ENCODE data around the gene MXI1. TPM values are rescaled to one million over a fixed set of nuclear protein-coding genes. Genes with fewer than 3 reads are reported as not detected.
"Not testable (repeated sequence)": the region's sequence is repeated elsewhere in the genome, so short reads cannot be mapped to it uniquely, and the experiment has no call there.

The MXI1 gene
- polyA plus RNA-seq, 1 donor from 2014 or later: 13.9 TPM

DNA sequence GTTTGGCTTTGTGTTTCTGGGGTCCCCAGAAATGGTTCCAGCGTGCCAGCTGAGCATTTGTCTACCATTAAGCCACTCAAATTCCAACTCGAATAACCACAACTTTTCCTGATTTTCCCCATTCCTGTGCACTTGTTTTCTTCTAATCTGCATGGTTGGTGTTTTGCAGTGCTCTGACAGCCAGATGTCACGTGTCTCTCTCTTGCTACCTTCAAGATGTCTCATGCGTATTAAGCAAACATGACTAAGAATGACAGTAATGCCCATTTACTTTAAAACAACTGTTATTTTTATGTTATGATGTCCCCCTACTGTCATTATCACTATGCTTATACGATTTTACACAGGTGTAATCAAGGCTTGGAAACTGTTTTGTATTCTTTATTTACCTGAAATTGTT, 35.2 kb upstream of the MXI1 start:
- peaks cover 59% of the 10 kb centered on the region for H3K27me3 Mint-ChIP-seq
- H3K4me1 Mint-ChIP-seq: peaks cover 0 to 19% (median 7%) of the 10 kb centered on the region in 3 donors
- H3K4me3 Mint-ChIP-seq: no peak overlapping the region

DNA sequence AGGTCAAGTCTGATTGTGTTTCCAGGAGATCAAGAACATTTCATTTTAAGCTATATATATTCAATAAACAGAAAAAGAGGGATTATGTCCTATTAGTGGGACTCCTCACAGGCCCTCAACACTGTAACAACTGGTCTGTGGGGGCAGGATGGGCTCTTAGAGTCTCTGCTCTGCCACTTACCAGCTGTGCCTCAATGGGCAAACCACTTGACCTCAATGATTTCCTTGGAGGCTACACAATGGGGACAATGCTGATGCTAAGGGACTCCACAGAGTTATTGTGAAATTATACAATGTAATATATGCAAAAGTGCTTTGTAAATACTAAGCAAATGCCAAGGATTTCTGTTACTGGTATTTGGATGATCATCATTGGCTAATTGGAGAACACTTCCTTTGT, 33.2 kb upstream of the MXI1 start:
- H3K27me3 Mint-ChIP-seq: peaks cover 53% of the 10 kb centered on the region
- no peaks in the 10 kb centered on the region for H3K36me3 Mint-ChIP-seq
- H3K4me3 Mint-ChIP-seq: no peak overlapping the region
- no peak overlapping the region for H3K27ac Mint-ChIP-seq
- H3K4me1 Mint-ChIP-seq: peaks cover 2 to 10% (median 7%) of the 10 kb centered on the region in 3 donors
- H3K9me3 Mint-ChIP-seq: no peaks in the 10 kb centered on the region

More for the DNA sequence above, 35.2 kb upstream of the MXI1 start:
- Mint-ChIP-seq H3K9me3 (no peaks in the 10 kb centered on the region), H3K27ac (no peak overlapping the region), H3K36me3 (no peaks in the 10 kb centered on the region)

DNA sequence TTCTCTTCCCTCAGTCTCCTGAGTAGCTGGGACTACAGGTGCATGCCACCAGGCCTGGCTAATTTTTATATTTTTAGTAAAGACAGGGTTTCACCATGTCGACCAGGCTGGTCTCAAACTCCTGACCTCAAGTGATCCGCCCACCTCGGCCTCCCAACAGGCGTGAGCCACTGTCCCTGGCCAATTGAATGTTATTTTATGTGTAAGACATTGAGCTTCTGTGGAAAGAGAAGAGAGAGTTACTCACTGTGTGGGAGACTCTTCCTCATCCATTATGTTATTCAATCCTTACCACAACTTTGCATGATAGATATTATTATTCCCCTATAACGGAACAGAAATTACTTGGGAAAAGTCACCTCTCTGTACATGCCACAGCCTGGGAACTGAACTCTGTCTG, 32.6 kb upstream of the MXI1 start:
- H3K27ac Mint-ChIP-seq: no peak overlapping the region

DNA sequence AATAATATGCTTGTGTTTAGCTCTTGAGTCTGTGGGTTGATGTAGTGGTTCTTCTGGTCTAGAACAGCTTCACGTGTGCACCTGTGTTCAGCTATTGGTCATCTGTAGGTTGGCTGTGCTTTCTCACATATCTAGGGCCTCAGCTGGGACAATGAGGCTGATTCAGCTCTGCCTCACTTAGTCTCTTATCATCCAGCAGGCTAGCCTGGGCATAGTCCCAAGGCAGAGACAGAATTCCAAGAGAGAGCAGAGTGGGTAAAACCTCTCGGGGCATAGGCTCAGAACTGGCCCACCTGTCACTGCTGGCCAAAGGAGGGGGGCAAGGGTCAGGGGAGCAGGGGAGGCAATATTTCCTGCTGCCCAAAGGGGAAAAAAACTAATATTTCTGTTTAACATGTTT, 32.0 kb upstream of the MXI1 start:
- H3K27me3 Mint-ChIP-seq: peaks cover 48% of the 10 kb centered on the region
- H3K4me1 Mint-ChIP-seq: peaks cover 2 to 10% (median 7%) of the 10 kb centered on the region in 3 donors

More for the DNA sequence above, 32.6 kb upstream of the MXI1 start:
- Mint-ChIP-seq H3K27me3 (peaks cover 52% of the 10 kb centered on the region), H3K4me3 (no peak overlapping the region), H3K9me3 (no peaks in the 10 kb centered on the region), H3K36me3 (no peaks in the 10 kb centered on the region), H3K4me1 (peaks cover 2 to 10% (median 7%) of the 10 kb centered on the region in 3 donors)

DNA sequence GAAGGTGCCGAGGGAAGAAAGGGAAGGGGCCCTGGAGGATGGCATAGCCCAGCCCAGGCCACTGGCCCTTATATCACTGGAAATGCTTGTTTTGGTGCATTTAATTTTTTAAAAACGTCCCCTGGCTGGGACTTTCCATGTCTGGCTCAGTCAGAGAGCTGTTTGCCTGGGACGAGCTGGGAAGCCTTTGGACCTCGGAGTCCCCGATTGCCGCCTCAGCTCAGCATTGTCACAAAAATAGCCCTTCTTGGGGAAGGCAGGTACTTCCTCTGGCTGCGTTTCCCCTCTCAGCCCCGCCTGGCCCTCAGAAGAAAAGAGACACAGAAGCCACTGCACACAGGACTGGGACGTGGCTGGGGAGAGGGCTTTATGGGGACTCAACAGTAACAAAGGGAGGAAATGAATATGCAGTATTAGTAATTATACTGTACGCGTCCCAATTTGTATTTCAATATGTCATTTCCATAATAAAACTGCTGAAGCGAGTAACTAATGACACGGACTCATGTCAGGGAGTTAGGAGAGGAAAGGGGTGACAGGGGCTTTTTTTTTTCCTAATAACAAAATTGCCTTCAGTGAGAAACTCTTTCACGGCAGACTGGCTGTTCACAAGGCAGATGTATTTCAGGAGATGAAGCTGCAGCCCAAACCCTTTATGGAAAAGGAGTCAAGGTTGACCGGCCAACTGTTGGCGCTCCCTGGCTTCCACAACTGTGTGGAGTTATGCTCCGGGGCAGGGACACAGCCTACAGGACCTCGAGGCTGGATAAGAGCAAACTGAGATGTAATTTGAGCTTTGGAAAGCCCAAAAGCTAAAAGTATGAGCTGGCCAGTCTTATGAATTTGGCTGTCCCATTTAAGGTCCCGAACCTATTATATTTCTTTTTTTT, 31.0 kb upstream of the MXI1 start:
- H3K27me3 Mint-ChIP-seq: peaks cover 44% of the 10 kb centered on the region
- no peaks in the 10 kb centered on the region for H3K9me3 Mint-ChIP-seq
- H3K4me3 Mint-ChIP-seq: no peak overlapping the region
- peaks cover 2 to 6% (median 3%) of the 10 kb centered on the region in 3 donors for H3K4me1 Mint-ChIP-seq
- H3K36me3 Mint-ChIP-seq: no peaks in the 10 kb centered on the region
- no peak overlapping the region for H3K27ac Mint-ChIP-seq

More for the DNA sequence above, 32.0 kb upstream of the MXI1 start:
- Mint-ChIP-seq H3K36me3 (no peaks in the 10 kb centered on the region), H3K9me3 (no peaks in the 10 kb centered on the region), H3K27ac (no peak overlapping the region), H3K4me3 (no peak overlapping the region)

DNA sequence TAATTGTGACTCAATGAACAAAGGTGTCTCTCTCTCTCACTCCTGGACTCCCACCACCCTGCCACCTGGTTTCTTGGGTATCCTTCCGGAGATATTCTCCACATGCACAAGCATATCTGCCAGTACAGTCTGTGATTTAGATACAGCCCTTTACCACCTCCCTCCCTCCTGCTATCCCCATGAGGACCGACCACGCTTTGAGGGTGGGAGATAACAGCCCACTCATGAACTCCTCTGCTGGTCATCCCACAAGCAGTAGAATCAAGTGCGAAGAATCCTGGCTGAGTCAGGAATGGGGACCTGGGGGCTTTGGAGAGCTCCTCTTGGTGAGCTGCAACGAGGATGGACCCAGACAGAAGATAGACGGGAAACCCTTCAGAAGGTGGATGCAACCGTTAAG, 28.2 kb upstream of the MXI1 start:
- no peak overlapping the region for H3K4me3 Mint-ChIP-seq
- peaks cover 2 to 6% (median 3%) of the 10 kb centered on the region in 3 donors for H3K4me1 Mint-ChIP-seq
- no peaks in the 10 kb centered on the region for H3K36me3 Mint-ChIP-seq
- peaks cover 32% of the 10 kb centered on the region for H3K27me3 Mint-ChIP-seq
- H3K27ac Mint-ChIP-seq: peak overlapping the region in 1 of 3 donors; percentile 13
- H3K9me3 Mint-ChIP-seq: no peaks in the 10 kb centered on the region

DNA sequence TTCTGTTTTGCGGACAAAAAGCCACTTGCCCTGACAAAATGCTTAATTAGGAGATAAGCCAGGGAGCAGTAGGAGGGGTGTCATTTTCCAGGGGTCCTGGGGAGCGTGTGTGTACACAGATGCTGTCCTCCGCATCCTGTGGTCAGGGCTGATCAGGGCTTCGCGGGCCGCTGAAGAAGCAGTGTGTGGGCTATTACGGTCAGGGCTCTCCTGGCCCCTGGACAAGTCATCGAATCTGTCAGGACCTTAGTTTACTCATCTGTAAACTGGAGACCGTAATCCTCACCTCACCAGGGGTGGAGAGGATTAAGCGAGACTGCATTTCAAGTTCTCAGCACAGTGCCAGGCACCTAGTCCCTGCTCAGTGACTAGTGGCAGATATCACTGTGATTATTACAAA, 26.0 kb upstream of the MXI1 start:
- no peaks in the 10 kb centered on the region for H3K9me3 Mint-ChIP-seq

DNA sequence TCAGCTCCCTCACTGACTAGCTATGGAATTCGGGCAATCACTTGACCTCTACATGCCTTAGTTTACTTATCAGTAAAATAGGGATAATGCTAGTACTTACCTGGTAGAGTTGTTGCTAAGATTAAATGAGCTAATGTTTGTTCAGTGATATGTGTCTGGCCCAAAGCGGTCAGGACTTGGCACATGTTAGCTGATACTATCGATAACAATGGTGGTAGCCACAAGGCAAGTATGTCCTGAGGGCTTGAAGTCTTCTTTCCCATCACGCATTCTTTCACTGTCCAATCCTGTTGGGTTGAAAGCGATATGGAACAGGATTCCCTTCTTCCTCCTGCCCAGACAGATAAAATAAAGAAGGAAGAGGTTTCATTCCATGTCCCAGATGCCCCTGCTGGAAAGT, 25.5 kb upstream of the MXI1 start:
- Mint-ChIP-seq H3K4me3 (no peak overlapping the region), H3K36me3 (no peaks in the 10 kb centered on the region), H3K27me3 (peaks cover 17% of the 10 kb centered on the region), H3K27ac (no peak overlapping the region), H3K4me1 (peaks cover 0 to 2% (median 0%) of the 10 kb centered on the region in 3 donors), H3K9me3 (no peaks in the 10 kb centered on the region)

More for the DNA sequence above, 26.0 kb upstream of the MXI1 start:
- H3K36me3 Mint-ChIP-seq: no peaks in the 10 kb centered on the region
- H3K27me3 Mint-ChIP-seq: peaks cover 19% of the 10 kb centered on the region
- no peak overlapping the region for H3K27ac Mint-ChIP-seq
- H3K4me3 Mint-ChIP-seq: no peak overlapping the region
- peaks cover 0 to 2% (median 2%) of the 10 kb centered on the region in 3 donors for H3K4me1 Mint-ChIP-seq

DNA sequence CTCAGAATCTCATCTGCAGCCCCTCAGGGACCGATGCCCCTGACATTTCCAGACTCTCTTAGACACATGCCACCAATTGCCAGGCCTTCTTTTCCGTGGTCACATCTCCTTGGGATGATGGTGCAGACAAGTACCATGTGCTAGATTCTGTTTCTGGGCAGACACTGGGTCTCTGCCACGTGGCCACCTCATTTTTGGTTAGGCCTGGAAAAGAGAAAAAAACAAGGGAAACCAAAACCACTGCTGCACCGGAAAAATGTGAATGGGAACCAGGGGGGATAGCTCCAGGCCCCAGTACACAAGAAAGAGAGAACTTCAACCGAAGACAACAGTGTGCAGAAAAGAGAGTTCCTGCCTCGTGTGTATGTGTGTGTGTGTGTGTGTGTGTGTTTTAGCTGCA, 23.0 kb upstream of the MXI1 start:
- Mint-ChIP-seq H3K36me3 (no peaks in the 10 kb centered on the region), H3K27me3 (peaks cover 4% of the 10 kb centered on the region), H3K4me3 (no peak overlapping the region), H3K27ac (no peak overlapping the region), H3K4me1 (no peaks in the 10 kb centered on the region), H3K9me3 (no peaks in the 10 kb centered on the region)

DNA sequence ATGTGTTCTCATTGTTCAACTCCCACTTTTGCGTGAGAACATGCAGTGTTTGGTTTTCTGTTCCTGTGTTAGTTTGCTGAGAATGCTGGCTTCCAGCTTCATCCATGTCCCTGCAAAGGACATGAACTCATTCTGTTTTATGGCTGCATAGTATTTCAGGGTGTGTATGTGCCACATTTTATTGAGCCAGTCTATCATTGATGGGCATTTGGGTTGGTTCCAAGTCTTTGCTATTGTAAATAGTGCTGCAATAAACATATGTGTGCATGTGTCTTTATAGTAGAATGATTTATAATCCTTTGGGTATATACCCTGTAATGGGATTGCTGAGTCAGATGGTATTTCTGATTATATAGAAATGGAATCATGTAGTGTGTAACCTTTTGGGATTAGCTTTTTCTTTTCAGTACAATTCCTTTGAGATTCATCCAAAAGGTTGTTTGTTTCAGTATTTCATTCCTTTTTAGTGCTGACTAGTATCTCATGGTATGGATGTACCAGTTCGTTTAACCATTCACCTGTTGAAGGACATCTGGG, 21.7 kb upstream of the MXI1 start:
- H3K4me1 Mint-ChIP-seq, H3K27ac Mint-ChIP-seq, H3K36me3 Mint-ChIP-seq, H3K9me3 Mint-ChIP-seq, H3K4me3 Mint-ChIP-seq, H3K27me3 Mint-ChIP-seq: not testable (repeated sequence)

DNA sequence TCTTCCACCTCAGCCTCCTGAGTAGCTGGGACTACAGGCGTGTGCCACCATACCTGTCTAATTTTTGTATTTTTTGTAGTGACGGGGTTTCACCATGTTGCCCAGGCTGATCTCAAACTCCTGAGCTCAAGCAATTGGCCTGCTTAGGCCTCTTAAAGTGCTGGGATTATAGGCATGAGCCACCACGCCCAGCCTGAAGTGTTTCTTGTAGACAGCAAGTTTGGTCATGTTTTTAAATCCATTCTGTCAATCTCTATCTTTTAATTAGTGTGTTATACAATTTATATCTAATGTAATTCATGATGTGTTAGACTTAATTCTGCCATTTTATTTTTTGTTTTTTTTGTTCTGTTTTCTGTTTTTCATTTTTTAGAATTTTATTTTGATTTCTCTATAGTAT, 17.2 kb upstream of the MXI1 start:
- Mint-ChIP-seq H3K27ac (no peak overlapping the region), H3K36me3 (peaks cover 2% of the 10 kb centered on the region), H3K4me1 (peaks cover 0 to 2% (median 0%) of the 10 kb centered on the region in 3 donors), H3K9me3 (peaks cover 2 to 3% (median 3%) of the 10 kb centered on the region in 3 donors), H3K27me3 (peaks cover 17% of the 10 kb centered on the region), H3K4me3 (no peak overlapping the region)

DNA sequence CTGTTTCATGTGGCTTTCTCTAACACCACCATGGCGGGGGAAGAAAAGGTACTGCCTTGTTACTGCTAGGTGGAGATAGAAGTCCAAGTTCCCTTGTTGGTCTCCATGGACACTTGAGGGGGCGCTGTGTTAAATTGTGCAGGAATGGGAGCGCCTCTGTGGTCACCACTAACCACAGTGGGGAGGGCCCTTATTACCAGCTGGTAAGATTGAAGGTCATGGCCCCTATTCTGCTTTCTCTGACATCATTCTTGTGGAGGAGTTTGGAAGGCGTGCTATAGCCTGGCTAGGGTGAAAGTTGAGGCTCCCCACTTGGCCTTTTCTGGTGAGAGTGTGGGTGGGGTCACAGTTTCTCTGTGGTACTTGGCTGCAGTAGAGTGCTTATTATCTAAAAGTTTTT, 14.9 kb upstream of the MXI1 start:
- Mint-ChIP-seq H3K4me3 (no peak overlapping the region), H3K36me3 (peaks cover 2% of the 10 kb centered on the region), H3K27ac (no peak overlapping the region), H3K4me1 (peaks cover 0 to 2% (median 0%) of the 10 kb centered on the region in 3 donors), H3K27me3 (peaks cover 25% of the 10 kb centered on the region), H3K9me3 (peaks cover 2 to 3% (median 3%) of the 10 kb centered on the region in 3 donors)

DNA sequence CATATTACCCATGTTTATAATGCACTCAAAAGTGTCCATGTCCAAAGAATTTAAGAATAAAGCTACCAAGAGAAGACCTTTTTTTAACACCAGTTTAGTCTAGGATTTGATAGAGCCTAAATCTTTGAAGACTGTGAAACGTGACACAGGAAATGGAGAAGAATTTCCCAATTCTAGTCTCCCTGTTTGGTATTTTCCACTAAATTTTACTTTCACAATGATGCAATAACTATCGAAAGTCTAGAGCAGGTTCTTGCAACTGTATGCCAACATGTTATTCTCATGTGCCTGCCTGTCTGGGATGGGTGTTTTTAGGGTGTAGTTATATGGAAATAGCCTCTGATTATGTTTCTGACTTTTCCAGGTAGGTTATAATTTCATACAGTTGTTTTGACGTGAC, 6.9 kb upstream of the MXI1 start:
- H3K9me3 Mint-ChIP-seq: no peaks in the 10 kb centered on the region
- H3K27me3 Mint-ChIP-seq: peaks cover 27% of the 10 kb centered on the region
- H3K4me3 Mint-ChIP-seq: no peak overlapping the region
- H3K4me1 Mint-ChIP-seq: no peaks in the 10 kb centered on the region
- no peaks in the 10 kb centered on the region for H3K36me3 Mint-ChIP-seq
- H3K27ac Mint-ChIP-seq: no peak overlapping the region

DNA sequence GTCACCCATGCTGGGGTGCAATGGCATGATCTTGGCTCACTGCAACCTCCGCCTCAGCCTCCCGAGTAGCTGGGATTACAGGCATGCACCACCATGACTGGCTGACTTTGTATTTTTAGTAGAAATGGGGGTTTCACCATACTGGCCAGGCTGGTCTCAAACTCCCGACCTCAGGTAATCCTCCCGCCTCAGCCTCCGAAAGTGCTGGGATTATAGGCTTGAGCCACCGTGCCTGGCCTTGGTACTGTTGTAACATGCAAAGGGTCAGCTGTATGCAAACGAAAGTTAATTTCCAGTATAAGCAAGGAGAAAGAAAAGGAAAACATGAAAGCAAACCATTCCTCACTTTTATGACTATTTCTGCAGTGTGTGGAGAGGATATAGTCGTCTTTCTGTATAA, 6.4 kb upstream of the MXI1 start:
- not testable (repeated sequence) for H3K36me3 Mint-ChIP-seq, H3K9me3 Mint-ChIP-seq, H3K4me1 Mint-ChIP-seq, H3K27ac Mint-ChIP-seq, H3K4me3 Mint-ChIP-seq
- H3K27me3 Mint-ChIP-seq: peaks cover 24% of the 10 kb centered on the region

DNA sequence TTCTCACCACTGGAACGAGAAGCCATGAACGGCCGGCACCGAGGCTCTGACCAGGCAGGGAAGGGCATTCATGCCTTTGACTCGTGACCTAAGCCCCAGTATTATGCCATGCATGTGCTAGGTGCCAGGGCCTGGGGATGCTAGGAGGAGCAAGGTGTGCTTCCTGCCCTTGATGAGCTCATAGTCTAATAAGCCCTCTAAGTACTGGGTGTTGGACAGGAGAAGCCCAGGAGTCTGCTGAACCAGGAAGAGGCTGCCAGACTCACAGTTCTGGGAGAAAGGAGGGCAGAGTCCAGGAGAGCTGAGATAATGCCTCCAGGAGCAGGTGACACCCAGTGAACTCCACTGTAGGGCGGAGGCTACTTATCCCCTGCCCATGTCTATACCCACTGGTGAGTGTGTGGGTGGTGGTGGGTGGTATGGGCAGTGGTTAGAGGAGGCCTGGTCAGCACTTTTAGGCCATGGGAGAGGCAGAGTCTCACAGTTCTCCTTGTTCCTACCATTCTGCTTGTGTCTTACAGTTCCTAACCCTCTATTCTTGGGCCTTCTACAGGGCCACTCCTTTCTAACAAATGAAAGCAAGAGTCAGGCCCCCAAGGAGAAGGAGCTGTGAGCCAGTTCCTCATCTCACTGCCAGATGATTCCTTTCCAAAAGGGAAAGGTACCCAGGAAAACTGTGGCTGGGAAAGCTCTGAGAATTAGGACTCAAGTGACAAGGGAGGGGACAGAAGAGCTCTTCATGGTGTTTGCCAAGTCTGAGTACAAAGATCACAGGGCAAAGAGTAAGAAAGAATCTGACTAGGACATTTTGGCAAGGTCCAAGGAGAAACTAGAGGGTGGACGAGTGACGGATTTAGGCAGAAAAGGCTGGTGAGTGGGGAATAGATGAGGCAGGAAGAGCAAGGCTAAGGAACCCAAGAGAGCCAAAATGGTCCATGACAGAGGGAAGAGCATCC, 3.6 kb upstream of the MXI1 start:
- Mint-ChIP-seq H3K27ac (no peak overlapping the region), H3K27me3 (peaks cover 23% of the 10 kb centered on the region), H3K9me3 (no peaks in the 10 kb centered on the region), H3K4me3 (peak overlapping the region in 1 of 4 donors; percentile 3), H3K4me1 (peaks cover 6 to 13% (median 6%) of the 10 kb centered on the region in 3 donors), H3K36me3 (no peaks in the 10 kb centered on the region)
